ENCODE data around the gene CCR7. TPM values are rescaled to one million over a fixed set of nuclear protein-coding genes. Genes with fewer than 3 reads are reported as not detected.

The CCR7 gene
- total RNA-seq, 1 donor, result not detected

DNA sequence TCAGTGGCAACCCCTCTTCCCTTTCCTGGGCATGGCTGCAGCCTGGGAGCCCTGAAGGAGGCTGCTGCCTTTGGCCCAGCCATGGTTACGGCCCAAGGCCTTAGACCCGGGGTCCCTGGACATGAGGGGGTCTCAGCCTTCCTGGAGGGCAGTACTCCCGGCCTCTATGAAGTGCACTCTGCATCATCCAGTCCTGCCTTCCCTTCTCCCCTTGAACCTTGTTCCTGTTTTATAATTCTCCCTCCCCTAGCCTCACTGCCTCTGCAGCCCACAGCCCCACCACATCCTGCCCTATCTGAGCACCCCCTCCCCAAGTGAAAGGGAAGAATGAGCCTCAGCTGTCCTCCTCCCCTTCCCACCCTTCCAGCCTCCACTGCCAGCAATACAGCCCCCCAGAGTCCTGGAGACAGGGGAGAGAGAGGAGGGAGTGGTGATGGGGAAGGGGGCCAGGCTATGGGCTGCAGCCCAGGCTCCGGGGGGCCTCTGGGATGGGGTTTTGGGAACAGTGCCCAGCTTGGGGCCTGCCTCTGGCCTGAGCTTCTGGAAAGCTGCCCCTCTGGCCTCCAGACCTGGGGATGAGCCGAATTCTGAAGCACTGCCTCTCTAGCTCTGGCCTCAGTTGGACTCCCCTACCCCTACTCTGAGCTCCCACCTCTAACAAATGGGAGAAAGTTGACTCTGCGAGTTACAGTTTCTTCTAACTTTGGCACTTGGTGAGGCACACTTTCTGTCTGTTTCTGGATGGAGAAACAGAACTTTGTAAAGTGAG is 7.6 kb downstream of the CCR7 start:
- peak; percentile 47 for DNase-seq (ENCODE audit: insufficient read length, low spot score, missing footprints)
- Histone ChIP-seq H3K4me3 (ENCODE audit: insufficient read depth, low read length) (no peak overlapping the region), H2AFZ (ENCODE audit: low read length) (no peak overlapping the region), H4K20me1 (ENCODE audit: insufficient read depth, low read length) (no peaks in the 10 kb centered on the region), H3K4me2 (ENCODE audit: insufficient read depth, low read length) (no peak overlapping the region), H3K27me3 (ENCODE audit: insufficient read depth, low read length) (no peaks in the 10 kb centered on the region), H3K9me3 (ENCODE audit: low read depth, low read length) (no peaks in the 10 kb centered on the region), H3K27ac (ENCODE audit: low read depth, low read length) (peak overlapping the region; percentile 94), H3K36me3 (ENCODE audit: insufficient read depth, low read length) (no peaks in the 10 kb centered on the region), H3K4me1 (ENCODE audit: insufficient read depth, low read length) (peaks cover 55% of the 10 kb centered on the region), H3K79me2 (ENCODE audit: insufficient read depth, low read length) (peaks cover 5% of the 10 kb centered on the region)
- TF ChIP-seq CTCF (IDR thresholded peaks at IDR 0.05; ENCODE audit: extremely low read depth, low read depth, low read length), result no peak

DNA sequence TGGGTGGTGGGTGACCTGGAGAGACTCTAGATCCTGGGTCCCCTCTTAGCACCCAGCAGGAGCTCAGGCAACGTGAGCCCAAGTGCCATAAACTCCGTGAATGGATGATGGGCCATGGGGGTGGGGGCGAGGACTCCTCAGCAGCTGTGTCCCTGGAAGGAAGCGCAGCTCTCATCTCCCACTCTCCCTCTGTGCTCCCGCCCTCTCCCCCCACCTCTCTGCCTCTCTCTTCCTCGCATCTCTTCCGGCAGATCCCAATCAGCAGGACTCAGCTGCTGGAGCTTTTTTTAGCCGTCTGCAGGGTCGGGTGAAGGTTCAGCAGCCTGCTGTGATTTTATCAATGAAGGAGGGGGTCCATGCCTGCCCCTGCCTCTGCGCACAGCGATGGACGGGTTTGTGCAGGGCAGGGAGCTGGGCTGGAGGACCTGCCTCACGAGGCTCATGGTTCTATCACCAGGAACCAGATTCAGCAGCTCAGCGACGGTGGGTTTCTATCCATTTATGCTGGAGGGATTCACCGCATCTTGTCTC is 8.3 kb downstream of the CCR7 start:
- Histone ChIP-seq H3K36me3 (ENCODE audit: insufficient read depth, low read length) (no peaks in the 10 kb centered on the region), H3K27ac (ENCODE audit: low read depth, low read length) (peak overlapping the region; percentile 94), H3K79me2 (ENCODE audit: insufficient read depth, low read length) (peaks cover 5% of the 10 kb centered on the region), H3K4me1 (ENCODE audit: insufficient read depth, low read length) (peaks cover 62% of the 10 kb centered on the region), H2AFZ (ENCODE audit: low read length) (no peak overlapping the region), H3K4me3 (ENCODE audit: insufficient read depth, low read length) (no peak overlapping the region), H3K27me3 (ENCODE audit: insufficient read depth, low read length) (no peaks in the 10 kb centered on the region), H4K20me1 (ENCODE audit: insufficient read depth, low read length) (no peaks in the 10 kb centered on the region), H3K4me2 (ENCODE audit: insufficient read depth, low read length) (no peak overlapping the region), H3K9me3 (ENCODE audit: low read depth, low read length) (no peaks in the 10 kb centered on the region)
- TF ChIP-seq CTCF (IDR thresholded peaks at IDR 0.05; ENCODE audit: extremely low read depth, low read depth, low read length), result no peak
- DNase-seq (ENCODE audit: insufficient read length, low spot score, missing footprints), result no peak

GRCh38 chr17:40556198-40556661 is 9.0 kb downstream of the CCR7 start:
- H3K4me2 ChIP-seq (ENCODE audit: insufficient read depth, low read length), result no peak overlapping the region

More at GRCh38 chr17:40556198-40556661, 9.0 kb downstream of the CCR7 start:
- H3K36me3 ChIP-seq (ENCODE audit: insufficient read depth, low read length), result no peaks in the 10 kb centered on the region
- peak overlapping the region; percentile 94 for H3K27ac ChIP-seq (ENCODE audit: low read depth, low read length)
- TF ChIP-seq CTCF (IDR thresholded peaks at IDR 0.05; ENCODE audit: extremely low read depth, low read depth, low read length), result no peak
- no peaks in the 10 kb centered on the region for H3K27me3 ChIP-seq (ENCODE audit: insufficient read depth, low read length)
- no peak overlapping the region for H2AFZ ChIP-seq (ENCODE audit: low read length)
- peaks cover 5% of the 10 kb centered on the region for H3K79me2 ChIP-seq (ENCODE audit: insufficient read depth, low read length)
- no peak for DNase-seq (ENCODE audit: insufficient read length, low spot score, missing footprints)
- H3K4me3 ChIP-seq (ENCODE audit: insufficient read depth, low read length), result no peak overlapping the region
- no peaks in the 10 kb centered on the region for H4K20me1 ChIP-seq (ENCODE audit: insufficient read depth, low read length)
- no peaks in the 10 kb centered on the region for H3K9me3 ChIP-seq (ENCODE audit: low read depth, low read length)
- H3K4me1 ChIP-seq (ENCODE audit: insufficient read depth, low read length), result peaks cover 63% of the 10 kb centered on the region

Data from osteoblast (primary cell).